OCI-LY3 (cell line): ENCODE results near the gene TNS4.

Experiments used
- EZH2phosphoT487 ChIP-seq: fragments of 200-600 bp; shearing (Covaris generic); IDR thresholded peaks from 2 replicates; pipeline ENCODE4 v1.6.1; 2018; ENCODE audit warnings: antibody characterized with exemption, mixed run types, low read depth
- TF ChIP-seq, protein P1 (sequence below): fragments of 200-600, 300-600 bp; sonication (generic); IDR thresholded peaks from 2 replicates; pipeline ENCODE4 v1.5.1; 2014; ENCODE audit warnings: antibody characterized with exemption, low read length, low read depth

DNA sequence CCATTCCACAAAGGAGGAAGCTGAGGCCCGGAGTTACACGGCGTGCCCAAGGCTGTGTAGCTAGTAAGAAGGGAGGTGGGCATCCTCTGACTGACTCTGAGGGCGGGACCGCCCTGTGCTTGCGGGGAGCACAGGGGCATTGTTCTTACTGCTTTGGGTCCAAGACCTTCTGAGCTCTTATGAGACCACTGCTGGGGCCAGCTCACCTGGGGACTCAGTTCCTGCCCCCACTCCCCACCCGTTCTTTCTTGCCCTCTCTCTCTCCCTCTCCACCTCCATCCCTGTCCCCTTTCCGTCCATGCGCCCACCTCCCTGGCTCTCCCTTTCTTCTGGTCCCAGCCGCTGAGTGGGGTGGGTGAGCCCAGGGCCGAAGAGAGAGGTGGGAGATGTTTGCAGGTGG, 44.2 kb upstream of the TNS4 start:
- TF ChIP-seq, protein P1, sequence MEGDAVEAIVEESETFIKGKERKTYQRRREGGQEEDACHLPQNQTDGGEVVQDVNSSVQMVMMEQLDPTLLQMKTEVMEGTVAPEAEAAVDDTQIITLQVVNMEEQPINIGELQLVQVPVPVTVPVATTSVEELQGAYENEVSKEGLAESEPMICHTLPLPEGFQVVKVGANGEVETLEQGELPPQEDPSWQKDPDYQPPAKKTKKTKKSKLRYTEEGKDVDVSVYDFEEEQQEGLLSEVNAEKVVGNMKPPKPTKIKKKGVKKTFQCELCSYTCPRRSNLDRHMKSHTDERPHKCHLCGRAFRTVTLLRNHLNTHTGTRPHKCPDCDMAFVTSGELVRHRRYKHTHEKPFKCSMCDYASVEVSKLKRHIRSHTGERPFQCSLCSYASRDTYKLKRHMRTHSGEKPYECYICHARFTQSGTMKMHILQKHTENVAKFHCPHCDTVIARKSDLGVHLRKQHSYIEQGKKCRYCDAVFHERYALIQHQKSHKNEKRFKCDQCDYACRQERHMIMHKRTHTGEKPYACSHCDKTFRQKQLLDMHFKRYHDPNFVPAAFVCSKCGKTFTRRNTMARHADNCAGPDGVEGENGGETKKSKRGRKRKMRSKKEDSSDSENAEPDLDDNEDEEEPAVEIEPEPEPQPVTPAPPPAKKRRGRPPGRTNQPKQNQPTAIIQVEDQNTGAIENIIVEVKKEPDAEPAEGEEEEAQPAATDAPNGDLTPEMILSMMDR, result no peak
- TF ChIP-seq EZH2phosphoT487, result no peak
